OCI-M1 (cell line): ENCODE data around the gene GOLGA8A.
"Not testable (repeated sequence)": the region's sequence is repeated elsewhere in the genome, so short reads cannot be mapped to it uniquely, and the experiment has no call there.

ENCODE experiments used
- DNase-seq: peaks from one replicate; lab custom pipeline; 2025; lab: John Stamatoyannopoulos, UW

GOLGA8A gene

DNA sequence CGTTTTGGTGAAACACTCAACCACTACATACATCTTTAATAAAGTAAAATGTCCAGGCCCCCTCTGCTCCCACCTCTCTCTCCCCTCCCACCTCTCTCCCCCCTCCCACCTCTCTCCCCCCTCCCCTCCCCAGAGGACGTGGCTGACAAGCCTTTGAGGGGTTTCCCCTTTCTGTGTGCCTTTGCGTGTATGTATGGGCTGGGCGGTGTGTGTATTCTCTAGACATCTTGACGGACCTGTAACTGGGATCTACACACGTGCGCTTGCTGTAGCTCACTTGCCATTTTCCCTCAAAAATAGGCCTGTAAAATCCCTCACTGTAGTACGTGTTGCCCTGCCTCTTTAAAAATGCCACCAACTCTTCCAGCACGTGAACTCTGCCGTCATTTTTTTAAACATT lies 28.6 kb downstream of the GOLGA8A start:
- DNase-seq = not testable (repeated sequence)

DNA sequence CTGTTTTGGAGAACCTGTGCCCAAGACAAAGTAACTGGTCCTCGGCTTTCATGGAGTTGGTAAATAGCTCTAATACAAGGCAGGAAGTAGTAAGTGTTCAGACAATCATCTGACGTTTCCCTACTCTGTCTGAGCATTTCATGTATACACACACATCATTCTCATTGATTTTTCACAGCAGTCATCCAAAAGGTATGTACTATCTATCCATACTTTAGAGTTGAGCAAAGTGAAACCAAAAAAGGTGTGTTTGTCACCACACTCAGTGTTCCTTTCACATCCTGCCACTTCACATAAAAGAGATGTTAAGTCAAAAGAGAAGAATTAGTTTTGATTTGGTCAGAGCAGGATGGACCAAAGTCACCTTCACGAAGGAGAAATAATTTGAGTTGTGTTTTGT lies 33.7 kb downstream of the GOLGA8A start:
- DNase-seq = not testable (repeated sequence)

DNA sequence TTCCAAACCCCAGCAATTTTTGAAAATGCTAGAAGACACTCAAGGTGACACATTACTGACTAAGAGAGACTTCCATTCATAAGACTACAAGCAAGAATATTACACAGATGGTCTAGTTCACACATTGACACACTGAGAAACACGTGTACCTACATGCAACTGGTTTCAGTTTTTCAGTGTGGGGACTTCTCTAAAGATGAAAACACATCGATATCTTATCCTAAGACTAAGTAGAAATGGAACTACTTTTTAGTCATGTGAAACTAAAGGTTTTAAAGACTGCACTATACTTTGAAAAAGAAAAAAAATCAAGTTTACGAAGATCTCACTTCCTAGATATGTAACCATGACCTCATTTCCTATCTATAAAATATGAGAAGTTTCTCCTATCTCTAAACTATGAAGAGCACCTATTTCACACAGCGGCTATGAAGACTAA lies 34.4 kb downstream of the GOLGA8A start:
- DNase-seq = not testable (repeated sequence)

DNA sequence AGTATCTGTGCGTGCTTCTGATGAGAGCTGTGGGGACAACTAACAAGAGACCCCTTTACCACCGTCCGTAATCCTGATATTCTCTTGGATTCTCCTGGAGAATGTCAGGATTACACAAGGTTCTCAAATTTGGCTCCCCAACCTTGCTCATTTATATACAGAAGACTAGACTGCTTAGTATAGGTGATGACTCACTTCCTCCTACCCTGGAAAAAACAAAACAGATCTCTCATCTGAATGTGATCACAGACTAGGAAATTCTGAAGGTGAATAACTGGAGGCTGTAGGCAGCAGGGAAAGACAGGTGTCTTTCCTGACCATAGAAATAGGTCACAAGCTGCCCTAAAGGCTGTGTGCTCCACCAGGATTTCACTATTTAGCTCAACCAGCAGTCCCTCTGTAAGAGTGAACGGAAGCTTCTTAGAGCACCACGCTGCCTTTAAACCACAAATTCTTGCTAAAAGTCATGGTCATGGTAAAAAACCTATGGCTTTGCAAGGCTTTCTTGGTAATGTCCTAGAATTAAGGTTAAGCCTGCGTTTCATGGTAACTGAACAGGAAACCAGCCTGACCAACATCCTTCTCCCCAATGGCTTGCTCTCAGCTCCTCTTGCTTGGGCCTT lies 39.9 kb downstream of the GOLGA8A start:
- DNase-seq = not testable (repeated sequence)

DNA sequence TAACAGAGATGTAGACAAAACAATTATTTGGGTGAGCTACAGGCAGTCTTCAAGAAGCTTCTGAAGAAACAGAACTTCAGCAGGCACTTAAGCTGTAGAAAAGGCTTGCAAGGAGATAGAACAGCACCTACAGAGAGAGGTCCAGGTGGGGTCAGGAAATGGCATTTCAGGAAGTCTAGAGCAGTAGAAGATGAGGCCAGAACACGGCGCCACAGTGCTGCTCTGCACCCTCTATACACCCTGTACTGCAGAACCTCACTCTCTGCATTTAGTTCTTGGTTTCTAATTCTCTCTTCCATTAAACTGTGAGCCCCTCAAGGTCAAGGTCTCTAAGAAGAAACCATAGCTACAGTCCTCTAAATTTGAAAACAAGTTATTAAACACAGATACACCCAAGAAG lies 44.6 kb downstream of the GOLGA8A start:
- not testable (repeated sequence) for DNase-seq

DNA sequence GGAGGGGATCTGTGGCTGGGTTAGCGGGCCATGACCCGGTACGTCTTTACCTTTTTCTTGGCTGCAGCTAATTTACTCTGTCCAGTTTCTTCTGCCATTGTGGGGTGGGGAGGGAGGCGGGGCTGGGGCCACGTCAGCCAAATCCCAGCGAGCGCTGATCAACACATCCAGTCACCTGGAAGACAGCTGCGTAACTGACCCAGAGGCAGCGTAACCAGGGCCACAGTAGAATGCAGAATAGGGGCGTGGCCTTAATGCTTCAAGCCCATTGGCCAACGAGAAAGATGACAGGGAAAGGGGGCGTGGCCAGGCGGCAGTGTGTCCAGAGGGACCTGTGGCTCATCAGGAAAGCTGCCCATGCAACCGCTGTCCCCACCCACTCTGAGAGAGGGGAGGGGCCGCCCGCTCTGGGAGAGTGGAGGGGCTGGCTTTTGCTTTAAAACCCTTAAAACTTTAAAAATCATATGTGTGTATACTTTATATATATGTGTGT lies 48.0 kb downstream of the GOLGA8A start:
- DNase-seq = not testable (repeated sequence)
